BLaER1 (cell line): Measurements from ENCODE around the gene CDC42BPB.

ENCODE experiments used
- H3K27ac ChIP-seq: shearing (Covaris generic); formaldehyde crosslinking; 2 replicates; pipeline ENCODE4 v1.8.1; 2022
- H3K27me3 ChIP-seq: shearing (Covaris generic); formaldehyde crosslinking; 2 replicates; pipeline ENCODE4 v1.8.1; 2022
- H3K36me3 ChIP-seq: shearing (Covaris generic); formaldehyde crosslinking; 2 replicates; pipeline ENCODE4 v1.8.1; 2022
- H3K4me1 ChIP-seq: shearing (Covaris generic); formaldehyde crosslinking; 2 replicates; pipeline ENCODE4 v1.8.1; 2022
- H3K4me2 ChIP-seq: shearing (Covaris generic); formaldehyde crosslinking; 2 replicates; pipeline ENCODE4 v1.8.1; 2022
- H3K4me3 ChIP-seq: shearing (Covaris generic); formaldehyde crosslinking; 2 replicates; pipeline ENCODE4 v1.8.1; 2022
- H3K9ac ChIP-seq: shearing (Covaris generic); formaldehyde crosslinking; 2 replicates; pipeline ENCODE4 v1.8.1; 2022
- H3K9me3 ChIP-seq: shearing (Covaris generic); formaldehyde crosslinking; 2 replicates; pipeline ENCODE4 v1.8.1; 2022
- H4K20me1 ChIP-seq: shearing (Covaris generic); formaldehyde crosslinking; 2 replicates; pipeline ENCODE4 v1.8.1; 2022
- Cebpa-rat ChIP-seq: shearing (Covaris generic); IDR thresholded peaks from 2 replicates; pipeline ENCODE4 v1.8.1; 2022

Gene CDC42BPB

DNA sequence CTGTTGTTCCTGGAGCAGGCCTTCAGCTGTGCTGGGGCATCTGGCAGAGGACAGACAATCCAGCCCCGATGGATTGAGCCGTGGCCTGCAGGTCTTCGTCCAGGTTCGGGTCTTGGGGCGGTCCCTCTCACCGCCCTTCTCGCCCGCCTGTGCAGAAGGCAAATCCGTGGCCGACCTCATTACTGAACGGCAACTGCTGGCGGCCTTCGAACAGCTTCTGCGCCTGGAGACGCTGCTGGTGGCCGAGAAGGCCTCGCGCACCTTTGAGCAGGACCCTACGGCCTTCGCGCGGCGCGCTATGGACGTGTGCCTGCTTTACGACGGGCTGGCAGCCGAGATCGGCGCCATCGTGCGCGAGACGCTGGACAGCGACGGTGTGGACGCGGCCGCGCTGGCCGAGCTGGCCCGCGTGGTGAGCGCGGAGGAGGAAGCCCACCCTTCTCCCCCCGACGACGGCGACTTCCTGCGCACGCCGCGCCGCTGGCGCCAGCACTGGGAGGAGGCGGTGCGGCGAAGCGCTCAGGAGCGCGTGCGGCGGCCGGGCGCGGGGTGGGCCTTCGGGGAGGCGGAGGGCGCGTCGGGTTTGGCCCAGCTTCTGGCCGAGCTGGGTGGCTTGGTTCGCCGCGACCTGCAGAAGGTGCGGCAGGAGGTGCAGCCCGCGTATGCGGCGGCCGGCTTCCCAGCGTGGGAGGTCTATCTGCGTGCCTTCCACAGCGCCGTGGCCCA lies 44.8 kb upstream of the CDC42BPB start:
- Histone ChIP-seq H3K4me1 (peaks cover 60% of the 10 kb centered on the region), H3K27ac (no peak overlapping the region), H3K27me3 (peaks cover 54% of the 10 kb centered on the region), H3K4me3 (no peak overlapping the region), H3K9me3 (no peaks in the 10 kb centered on the region), H3K4me2 (no peak overlapping the region), H3K9ac (no peak overlapping the region), H3K36me3 (no peaks in the 10 kb centered on the region), H4K20me1 (peaks cover 23% of the 10 kb centered on the region)
- no peak for TF ChIP-seq Cebpa-rat

DNA sequence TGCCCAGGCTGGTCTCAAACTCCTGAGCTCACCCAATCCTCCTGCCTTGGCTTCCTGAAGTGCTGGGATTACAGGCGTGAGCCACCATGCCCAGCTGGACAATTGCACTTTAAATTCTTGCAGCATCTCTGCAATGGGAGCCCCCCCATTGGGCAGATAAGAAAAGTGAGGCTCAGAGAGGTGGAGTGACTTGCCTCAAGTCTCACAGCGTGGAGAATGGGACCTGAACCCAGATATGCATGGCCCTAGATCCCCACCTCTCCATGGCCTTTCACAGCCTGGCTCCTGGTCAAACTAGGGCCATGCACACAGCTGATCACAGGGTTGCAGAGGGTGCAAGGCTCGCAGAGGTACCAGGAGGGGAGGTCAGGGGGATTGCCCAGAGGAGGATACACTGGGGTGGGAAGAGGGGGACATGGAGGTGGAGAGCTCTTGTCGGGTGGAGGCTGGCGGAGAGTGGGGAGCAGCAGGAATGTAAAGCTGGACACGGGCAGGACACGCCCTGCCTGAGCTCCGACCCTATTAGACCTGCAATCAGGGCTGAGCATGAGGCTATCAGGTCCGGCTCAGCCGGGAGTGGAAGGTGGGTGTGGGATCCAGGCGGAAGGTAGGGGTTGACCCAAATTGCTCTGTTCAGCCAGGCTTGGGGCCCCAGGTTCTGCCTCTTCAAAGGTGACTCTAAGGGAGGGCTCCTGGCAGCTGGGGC lies 44.1 kb upstream of the CDC42BPB start:
- Histone ChIP-seq H3K4me2 (no peak overlapping the region), H3K36me3 (no peaks in the 10 kb centered on the region), H3K4me3 (no peak overlapping the region), H3K27ac (no peak overlapping the region), H4K20me1 (peaks cover 23% of the 10 kb centered on the region), H3K4me1 (peaks cover 57% of the 10 kb centered on the region), H3K9ac (no peak overlapping the region), H3K9me3 (no peaks in the 10 kb centered on the region), H3K27me3 (peaks cover 54% of the 10 kb centered on the region)
- TF ChIP-seq Cebpa-rat: no peak

GRCh38 chr14:103100281-103101121 lies 43.2 kb upstream of the CDC42BPB start:
- H3K4me2 ChIP-seq: peak overlapping the region; percentile 23; the same call in 1 of the 2 replicates
- H3K36me3 ChIP-seq: no peaks in the 10 kb centered on the region
- no peak overlapping the region for H3K9ac ChIP-seq
- H4K20me1 ChIP-seq: peaks cover 23% of the 10 kb centered on the region
- no peak overlapping the region for H3K27ac ChIP-seq
- H3K4me1 ChIP-seq: peaks cover 47% of the 10 kb centered on the region
- H3K27me3 ChIP-seq: peaks cover 53% of the 10 kb centered on the region
- TF ChIP-seq Cebpa-rat: peak; percentile 34; the same call in 1 of the 2 replicates
- H3K4me3 ChIP-seq: no peak overlapping the region
- no peaks in the 10 kb centered on the region for H3K9me3 ChIP-seq

DNA sequence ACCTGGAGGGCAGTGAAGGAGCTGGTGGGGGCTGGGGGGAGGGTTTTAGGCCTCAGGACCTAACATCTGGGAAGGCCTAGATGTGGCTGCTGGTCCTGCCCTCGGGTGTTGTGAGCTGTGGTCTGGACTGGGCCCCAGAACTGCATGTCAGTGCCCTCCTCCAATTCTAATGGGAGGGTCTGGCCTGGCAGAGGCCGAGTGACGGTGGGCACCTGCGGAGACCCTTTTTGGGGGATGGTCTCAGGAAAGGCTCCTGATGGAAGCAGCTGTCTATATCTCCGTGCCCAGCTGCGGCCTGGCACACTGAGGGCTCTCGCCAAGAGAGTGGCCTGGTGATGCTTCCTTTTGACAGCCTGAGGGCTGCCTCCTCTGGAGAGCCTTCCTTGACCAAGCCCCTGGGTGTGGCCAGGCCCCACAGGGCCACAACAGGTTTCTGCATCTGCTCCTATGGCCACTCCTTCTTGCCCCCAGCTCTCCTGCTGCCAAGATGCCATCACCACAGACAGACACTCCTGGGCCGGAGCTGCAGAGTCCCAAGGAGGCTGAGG lies 42.5 kb upstream of the CDC42BPB start:
- Histone ChIP-seq H3K4me3 (no peak overlapping the region), H3K9me3 (no peaks in the 10 kb centered on the region), H3K9ac (no peak overlapping the region), H3K4me1 (peaks cover 41% of the 10 kb centered on the region), H4K20me1 (peaks cover 23% of the 10 kb centered on the region), H3K27ac (no peak overlapping the region), H3K36me3 (no peaks in the 10 kb centered on the region), H3K27me3 (peaks cover 47% of the 10 kb centered on the region), H3K4me2 (no peak overlapping the region)
- no peak for TF ChIP-seq Cebpa-rat

DNA sequence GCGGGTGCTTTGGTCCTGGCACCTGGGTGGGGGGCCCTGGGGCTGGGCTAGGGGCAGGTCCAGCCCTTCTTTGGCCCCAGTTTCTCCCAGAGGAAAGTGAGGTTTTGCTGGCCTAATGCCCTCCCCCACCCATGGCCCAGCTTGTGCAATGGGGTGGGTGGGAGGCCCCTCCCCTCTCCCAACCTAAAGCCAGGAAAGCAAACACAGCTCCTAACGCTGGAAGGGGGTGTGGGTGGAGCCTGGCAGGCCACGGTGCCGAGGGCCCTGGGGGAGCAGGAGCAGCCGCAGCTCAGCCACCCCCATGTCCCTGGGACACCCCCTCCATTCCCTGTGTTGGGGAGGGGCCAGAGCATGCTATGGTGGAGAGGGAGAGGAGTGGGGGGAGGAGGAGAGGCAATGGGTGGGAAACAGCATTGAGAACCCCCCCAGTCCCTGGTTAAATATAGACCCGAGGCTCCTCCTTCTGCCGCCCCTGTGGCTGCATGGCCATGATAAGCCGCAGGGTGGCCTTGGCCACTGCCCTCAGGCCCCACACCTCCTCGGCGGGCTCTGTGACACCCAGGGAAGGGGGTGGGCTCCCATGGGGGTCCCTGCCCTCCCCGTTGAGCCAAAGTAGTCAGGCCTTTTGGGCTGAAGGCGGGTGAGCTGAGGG lies 41.9 kb upstream of the CDC42BPB start:
- H3K4me2 ChIP-seq: peak overlapping the region; percentile 37
- no peak for TF ChIP-seq Cebpa-rat
- H3K36me3 ChIP-seq: no peaks in the 10 kb centered on the region
- no peak overlapping the region for H3K27ac ChIP-seq
- peaks cover 41% of the 10 kb centered on the region for H3K27me3 ChIP-seq
- H3K9ac ChIP-seq: no peak overlapping the region
- peaks cover 37% of the 10 kb centered on the region for H3K4me1 ChIP-seq
- H3K4me3 ChIP-seq: no peak overlapping the region
- H3K9me3 ChIP-seq: no peaks in the 10 kb centered on the region
- peaks cover 17% of the 10 kb centered on the region for H4K20me1 ChIP-seq

DNA sequence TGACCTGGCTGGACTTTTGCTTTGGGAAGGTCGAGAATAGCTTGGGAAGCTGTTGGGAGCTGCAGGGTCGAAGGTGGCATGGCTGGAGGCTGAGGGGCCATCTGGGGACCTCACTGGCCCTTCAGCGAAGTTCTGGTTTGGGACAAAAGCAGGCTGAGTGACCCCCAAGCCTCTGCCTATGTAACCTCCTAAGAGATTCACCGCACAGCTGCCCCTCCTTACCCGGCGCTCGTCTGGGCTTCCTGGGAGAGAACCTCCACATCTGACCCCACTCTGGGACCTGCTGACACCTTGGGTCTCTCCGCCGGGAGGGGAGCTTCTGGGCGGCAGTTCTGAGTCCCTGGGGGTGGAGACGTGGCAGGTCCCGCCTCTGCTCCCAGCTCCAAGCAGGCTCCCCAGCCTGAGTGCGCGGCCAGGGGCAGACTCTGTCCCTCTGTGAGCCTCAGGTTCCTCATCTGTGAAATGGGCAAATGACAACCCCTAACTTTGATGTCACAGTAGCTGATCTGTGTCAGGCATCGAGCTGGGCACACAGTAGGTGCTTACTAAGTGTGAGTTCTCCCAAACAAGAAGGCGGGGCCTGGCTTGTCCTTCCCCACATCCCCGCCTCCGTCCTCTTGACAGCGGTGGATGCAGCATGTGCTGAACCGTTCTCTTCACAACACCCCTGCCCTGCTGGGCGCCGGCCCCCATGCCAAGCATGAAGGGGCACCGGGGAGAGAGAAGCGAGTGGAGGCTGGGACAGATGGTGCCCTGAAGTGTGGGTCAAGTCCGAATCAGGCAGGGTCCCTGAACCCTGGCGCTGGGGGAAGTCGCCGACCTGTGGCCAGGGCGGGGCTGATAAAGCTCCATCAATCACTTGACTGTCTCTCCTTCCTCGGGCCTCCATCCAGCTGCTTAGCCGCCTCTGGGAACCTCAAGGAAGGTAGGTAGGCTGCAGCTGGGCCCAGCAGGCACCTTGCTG lies 40.9 kb upstream of the CDC42BPB start:
- peaks cover 31% of the 10 kb centered on the region for H3K27me3 ChIP-seq
- peaks cover 8% of the 10 kb centered on the region; the same call in 1 of the 2 replicates for H4K20me1 ChIP-seq
- no peaks in the 10 kb centered on the region for H3K36me3 ChIP-seq
- no peaks in the 10 kb centered on the region for H3K9me3 ChIP-seq
- no peak overlapping the region for H3K4me2 ChIP-seq
- no peak overlapping the region for H3K4me3 ChIP-seq
- no peak overlapping the region for H3K9ac ChIP-seq
- peaks cover 33% of the 10 kb centered on the region for H3K4me1 ChIP-seq
- no peak for TF ChIP-seq Cebpa-rat
- no peak overlapping the region for H3K27ac ChIP-seq

DNA sequence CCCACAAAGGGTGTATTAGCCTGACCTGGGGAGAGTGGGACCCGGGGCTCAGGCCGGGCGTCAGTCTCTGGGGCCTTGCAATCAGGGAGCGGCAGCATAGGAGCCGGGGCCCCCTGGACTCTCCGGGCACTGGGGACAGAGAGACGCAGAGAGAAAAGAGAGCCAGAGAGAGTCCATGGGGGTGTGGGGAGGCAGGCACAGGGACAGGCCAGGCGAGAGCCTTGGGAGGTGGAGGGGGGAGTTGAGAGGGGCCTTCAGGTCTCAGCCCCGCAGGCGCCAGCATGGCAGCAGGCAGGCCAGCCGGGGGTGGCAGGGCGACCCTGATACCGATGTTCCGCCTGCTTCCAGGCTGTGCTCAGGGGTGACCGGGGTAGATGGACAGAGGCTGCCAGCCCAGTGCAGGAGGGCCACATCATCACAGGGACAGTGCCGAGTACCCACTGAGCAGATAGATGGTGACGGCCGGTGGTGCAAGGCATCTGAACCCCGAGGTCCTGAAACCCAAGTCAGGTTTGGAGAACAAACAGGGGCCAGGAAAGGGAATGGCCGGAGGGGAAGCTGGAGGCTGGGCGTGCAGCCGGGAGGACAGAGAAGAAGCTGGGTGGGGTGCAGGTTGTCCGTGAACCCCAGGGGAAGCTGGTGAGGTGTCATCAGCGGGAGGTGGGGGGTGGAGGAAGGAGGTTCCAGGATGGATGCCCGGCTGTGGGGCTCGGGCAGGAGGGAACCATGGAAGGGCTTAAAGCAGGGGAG lies 40.1 kb upstream of the CDC42BPB start:
- no peak for TF ChIP-seq Cebpa-rat
- no peak overlapping the region for H3K9ac ChIP-seq
- no peaks in the 10 kb centered on the region for H3K36me3 ChIP-seq
- no peak overlapping the region for H3K4me2 ChIP-seq
- no peak overlapping the region for H3K4me3 ChIP-seq
- H3K27ac ChIP-seq: no peak overlapping the region
- peaks cover 25% of the 10 kb centered on the region for H3K4me1 ChIP-seq
- no peaks in the 10 kb centered on the region for H4K20me1 ChIP-seq
- no peaks in the 10 kb centered on the region for H3K9me3 ChIP-seq
- peaks cover 23% of the 10 kb centered on the region for H3K27me3 ChIP-seq

- H3K4me3 ChIP-seq: no peak overlapping the region
- no peak overlapping the region for H3K27ac ChIP-seq
- H3K27me3 ChIP-seq: peaks cover 12% of the 10 kb centered on the region
- H3K9me3 ChIP-seq: no peaks in the 10 kb centered on the region
- peaks cover 31% of the 10 kb centered on the region for H3K4me1 ChIP-seq
- no peaks in the 10 kb centered on the region for H4K20me1 ChIP-seq
- H3K4me2 ChIP-seq: no peak overlapping the region
- no peaks in the 10 kb centered on the region for H3K36me3 ChIP-seq
- no peak for TF ChIP-seq Cebpa-rat
- H3K9ac ChIP-seq: no peak overlapping the region
Measured at GRCh38 chr14:103096387-103096786, 39.0 kb upstream of the CDC42BPB start.
